ENCODE measurements around the gene C10orf143. TPM values are rescaled to one million over a fixed set of nuclear protein-coding genes. Genes with fewer than 3 reads are reported as not detected.

The C10orf143 gene
- total and polyA plus RNA-seq, 7 experiments from 2014 or later, result 2.6 to 36.5 (median 11.6) TPM

DNA sequence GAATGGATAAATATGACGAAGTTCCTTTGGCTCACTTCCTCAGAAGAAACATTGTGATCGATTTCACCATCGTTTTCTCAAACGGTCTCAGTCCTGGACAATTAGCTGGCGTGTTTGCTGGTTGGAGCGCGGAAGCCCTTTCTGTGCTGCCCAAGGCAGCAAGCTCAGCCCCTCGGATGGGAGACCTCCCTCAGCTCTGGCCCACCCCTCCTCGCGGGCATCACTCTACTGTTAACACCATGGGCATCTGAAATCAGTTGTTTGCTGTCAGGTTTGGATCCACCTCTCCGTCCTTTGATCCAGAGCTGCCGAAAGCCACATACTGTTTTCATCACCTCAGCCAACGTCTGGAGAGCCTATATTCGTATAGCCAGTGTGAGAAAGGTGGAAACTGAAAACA is 68.2 kb downstream of the C10orf143 start:
- no peak overlapping the region for H3K4me3 ChIP-seq (ENCODE audit: low read length)
- H3K27me3 ChIP-seq (ENCODE audit: control insufficient read depth in 2 of 2, insufficient read depth in 2 of 2, low read length in 2 of 2), result peaks cover 0 to 3% of the 10 kb centered on the region in 2 donors
- H3K4me1 Mint-ChIP-seq, result no peaks in the 10 kb centered on the region
- H3K4me3 Mint-ChIP-seq, result no peak overlapping the region
- H3K36me3 Mint-ChIP-seq, result no peaks in the 10 kb centered on the region
- CTCF ChIA-PET, result no interaction called here
- ATAC-seq, result no peak
- DNase-seq, result peak in 1 of 9 donors; percentile 7
- H3K9me3 Mint-ChIP-seq, result no peaks in the 10 kb centered on the region
- H3K27ac ChIP-seq (ENCODE audit: low read depth, low read length), result no peak overlapping the region
- peaks cover 5 to 24% (median 16%) of the 10 kb centered on the region in 5 donors for H3K27me3 Mint-ChIP-seq
- H3K9me3 ChIP-seq (ENCODE audit: control insufficient read depth in 2 of 3, low read length in 3 of 3), result no peaks in the 10 kb centered on the region
- H3K36me3 ChIP-seq (ENCODE audit: control insufficient read depth in 2 of 3, insufficient read depth in 3 of 3, low read length in 3 of 3), result no peaks in the 10 kb centered on the region
- no peaks in the 10 kb centered on the region for H3K4me1 ChIP-seq (ENCODE audit: control insufficient read depth in 2 of 2, insufficient read depth in 2 of 2, low read length in 2 of 2)
- no peak overlapping the region for H3K27ac Mint-ChIP-seq
- intact Hi-C loops (cut with micrococcal nuclease), result no loop called here
- POLR2A ChIA-PET, result no interaction called here

DNA sequence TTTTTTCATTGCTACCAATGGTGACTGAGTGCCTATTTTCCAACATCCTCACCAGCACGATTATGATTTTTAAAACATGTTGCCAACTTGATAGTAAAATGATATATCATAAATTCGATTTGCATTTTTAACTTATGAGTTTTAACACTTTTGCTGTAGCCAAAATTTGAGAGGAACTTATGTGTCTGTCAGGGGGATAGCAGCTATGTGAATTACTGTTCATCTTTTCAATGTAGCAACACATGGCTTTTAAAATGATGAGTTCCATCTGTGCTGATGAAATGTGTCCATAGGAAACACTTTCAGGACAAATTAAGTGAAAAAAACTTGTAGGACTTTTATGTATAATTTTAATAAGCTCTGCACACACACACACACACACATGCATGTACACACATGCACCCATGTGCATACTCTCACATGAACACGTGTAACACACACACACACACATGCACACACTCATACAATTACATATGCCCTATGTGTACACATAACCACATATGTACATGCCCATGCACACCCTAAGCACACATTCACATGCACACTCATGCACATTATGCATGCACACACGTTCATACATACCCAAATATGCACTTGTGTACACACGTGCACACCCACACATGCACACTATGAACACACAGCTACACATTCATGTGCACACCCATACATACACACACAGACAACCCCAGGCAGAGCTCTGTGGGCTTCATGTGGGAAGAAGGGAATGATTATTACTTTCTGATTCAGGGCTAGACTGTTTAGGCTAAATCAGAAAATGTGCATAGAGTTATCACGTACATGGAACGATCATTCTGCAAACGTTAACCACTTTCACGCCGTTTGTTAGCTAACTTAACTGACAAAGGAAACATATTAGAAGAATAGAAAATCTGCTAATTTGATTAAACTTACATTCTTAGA is 68.9 kb downstream of the C10orf143 start:
- Histone ChIP-seq H3K27ac (ENCODE audit: low read depth, low read length) (no peak overlapping the region), H3K9me3 (ENCODE audit: control insufficient read depth in 2 of 3, low read length in 3 of 3) (no peaks in the 10 kb centered on the region), H3K4me3 (ENCODE audit: low read length) (no peak overlapping the region), H3K36me3 (ENCODE audit: control insufficient read depth in 2 of 3, insufficient read depth in 3 of 3, low read length in 3 of 3) (no peaks in the 10 kb centered on the region), H3K27me3 (ENCODE audit: control insufficient read depth in 2 of 2, insufficient read depth in 2 of 2, low read length in 2 of 2) (peaks cover 0 to 3% of the 10 kb centered on the region in 2 donors), H3K4me1 (ENCODE audit: control insufficient read depth in 2 of 2, insufficient read depth in 2 of 2, low read length in 2 of 2) (no peaks in the 10 kb centered on the region)
- CTCF ChIA-PET, result no interaction called here
- ATAC-seq (no peak), DNase-seq (no peak)
- peaks cover 5 to 26% (median 16%) of the 10 kb centered on the region in 5 donors for H3K27me3 Mint-ChIP-seq
- POLR2A ChIA-PET, result no interaction called here
- H3K4me3 Mint-ChIP-seq, result no peak overlapping the region
- intact Hi-C loops (cut with micrococcal nuclease), result no loop called here
- no peaks in the 10 kb centered on the region for H3K36me3 Mint-ChIP-seq
- H3K4me1 Mint-ChIP-seq, result no peaks in the 10 kb centered on the region
- H3K9me3 Mint-ChIP-seq, result no peaks in the 10 kb centered on the region
- no peak overlapping the region for H3K27ac Mint-ChIP-seq

DNA sequence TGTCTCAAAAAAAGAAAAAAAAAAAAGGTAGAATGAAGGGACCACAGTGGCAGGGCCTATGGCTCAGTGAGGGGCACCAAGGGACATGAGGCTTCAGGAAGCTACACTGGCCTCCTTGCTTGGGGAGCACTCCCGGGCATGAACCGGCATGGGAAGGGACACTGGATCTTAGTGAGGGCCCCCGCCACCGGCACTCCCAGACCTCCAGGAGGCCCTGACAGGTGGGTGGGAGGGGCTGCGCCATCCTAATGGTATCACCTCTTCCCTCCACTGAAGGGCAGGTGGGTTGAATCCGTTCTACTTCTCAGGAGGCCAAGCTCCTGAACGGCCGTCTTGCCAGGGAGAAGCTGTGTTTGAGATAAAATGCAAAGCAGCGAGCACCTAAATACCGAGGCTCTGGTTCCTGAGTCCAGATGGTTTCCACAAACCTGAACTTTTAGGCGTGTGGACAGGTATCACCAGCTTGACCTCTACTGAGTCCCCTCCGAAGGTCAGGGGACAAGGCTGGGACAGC is 69.8 kb downstream of the C10orf143 start:
- ATAC-seq, result no peak
- peaks cover 0 to 3% of the 10 kb centered on the region in 2 donors for H3K27me3 ChIP-seq (ENCODE audit: control insufficient read depth in 2 of 2, insufficient read depth in 2 of 2, low read length in 2 of 2)
- ChIA-PET POLR2A (no interaction called here), CTCF (no interaction called here)
- Mint-ChIP-seq H3K4me3 (no peak overlapping the region), H3K27me3 (peaks cover 5 to 31% (median 16%) of the 10 kb centered on the region in 5 donors), H3K4me1 (no peaks in the 10 kb centered on the region), H3K27ac (no peak overlapping the region), H3K9me3 (peaks cover 0 to under 1% (median 0%) of the 10 kb centered on the region in 11 donors), H3K36me3 (no peaks in the 10 kb centered on the region)
- H3K4me3 ChIP-seq (ENCODE audit: low read length), result no peak overlapping the region
- H3K27ac ChIP-seq (ENCODE audit: low read depth, low read length), result no peak overlapping the region
- H3K36me3 ChIP-seq (ENCODE audit: control insufficient read depth in 2 of 3, insufficient read depth in 3 of 3, low read length in 3 of 3), result no peaks in the 10 kb centered on the region
- DNase-seq, result peak in 1 of 9 donors; percentile 16
- H3K4me1 ChIP-seq (ENCODE audit: control insufficient read depth in 2 of 2, insufficient read depth in 2 of 2, low read length in 2 of 2), result no peaks in the 10 kb centered on the region
- intact Hi-C loops (cut with micrococcal nuclease), result no loop called here
- H3K9me3 ChIP-seq (ENCODE audit: control insufficient read depth in 2 of 3, low read length in 3 of 3), result no peaks in the 10 kb centered on the region

DNA sequence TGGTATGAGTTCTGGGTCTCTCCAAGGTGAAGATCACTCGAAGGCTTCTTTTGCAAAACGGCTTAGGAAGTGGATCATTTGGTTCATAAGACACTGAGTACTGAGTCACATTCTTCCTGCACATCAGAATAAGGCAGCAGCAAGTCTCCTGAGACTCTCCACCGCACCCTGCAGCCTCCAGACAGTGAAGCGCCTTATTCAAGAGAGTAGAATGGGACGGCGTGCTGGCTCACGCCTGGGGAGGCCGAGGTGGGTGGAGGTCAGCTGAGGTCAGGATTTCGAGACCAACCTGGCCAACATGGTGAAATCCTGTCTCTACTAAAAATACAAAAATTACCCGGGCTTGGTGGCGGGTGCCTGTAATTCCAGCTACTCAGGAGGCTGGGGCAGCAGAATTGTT is 70.3 kb downstream of the C10orf143 start:
- peaks cover 0 to 3% (median 0%) of the 10 kb centered on the region in 11 donors for H3K9me3 Mint-ChIP-seq
- no peak overlapping the region for H3K27ac Mint-ChIP-seq
- no peaks in the 10 kb centered on the region for H3K4me1 ChIP-seq (ENCODE audit: control insufficient read depth in 2 of 2, insufficient read depth in 2 of 2, low read length in 2 of 2)
- no peak overlapping the region for H3K4me3 Mint-ChIP-seq
- DNase-seq (peak in 1 of 9 donors; percentile 13), ATAC-seq (no peak)
- ChIA-PET CTCF (no interaction called here), POLR2A (no interaction called here)
- peaks cover 5 to 29% (median 16%) of the 10 kb centered on the region in 5 donors for H3K27me3 Mint-ChIP-seq
- H3K36me3 ChIP-seq (ENCODE audit: control insufficient read depth in 2 of 3, insufficient read depth in 3 of 3, low read length in 3 of 3), result no peaks in the 10 kb centered on the region
- H3K36me3 Mint-ChIP-seq, result no peaks in the 10 kb centered on the region
- H3K4me3 ChIP-seq (ENCODE audit: low read length), result no peak overlapping the region
- H3K9me3 ChIP-seq (ENCODE audit: control insufficient read depth in 2 of 3, low read length in 3 of 3), result no peaks in the 10 kb centered on the region
- H3K27ac ChIP-seq (ENCODE audit: low read depth, low read length), result no peak overlapping the region
- H3K4me1 Mint-ChIP-seq, result no peaks in the 10 kb centered on the region
- peaks cover 0 to 3% of the 10 kb centered on the region in 2 donors for H3K27me3 ChIP-seq (ENCODE audit: control insufficient read depth in 2 of 2, insufficient read depth in 2 of 2, low read length in 2 of 2)
- intact Hi-C loops (cut with micrococcal nuclease), result no loop called here

DNA sequence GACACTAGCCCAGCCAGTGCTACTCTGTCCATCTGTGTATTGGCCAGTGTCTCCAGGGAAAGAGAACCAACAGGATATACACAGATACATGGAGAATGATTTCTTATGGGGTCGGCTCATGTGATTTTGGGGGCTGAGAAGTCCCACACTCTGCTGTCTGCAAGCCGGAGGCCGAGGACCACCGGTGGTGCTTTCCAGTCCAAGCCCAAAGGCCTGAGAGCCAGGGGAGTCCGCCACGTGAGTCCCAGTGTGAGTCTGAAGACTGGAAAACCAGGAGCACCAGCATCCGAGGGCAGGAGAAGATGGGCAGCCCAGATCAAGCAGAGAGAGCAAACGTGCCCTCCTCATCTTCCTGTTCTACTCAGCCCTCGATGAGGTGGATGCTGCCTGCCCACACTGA is 71.5 kb downstream of the C10orf143 start:
- DNase-seq (no peak), ATAC-seq (no peak)
- Mint-ChIP-seq H3K27me3 (peaks cover 9 to 26% (median 20%) of the 10 kb centered on the region in 5 donors), H3K36me3 (no peaks in the 10 kb centered on the region), H3K4me1 (no peaks in the 10 kb centered on the region), H3K27ac (no peak overlapping the region), H3K4me3 (no peak overlapping the region), H3K9me3 (peaks cover 0 to 3% (median 0%) of the 10 kb centered on the region in 11 donors)
- Histone ChIP-seq H3K4me3 (ENCODE audit: low read length) (no peak overlapping the region), H3K27me3 (ENCODE audit: control insufficient read depth in 2 of 2, insufficient read depth in 2 of 2, low read length in 2 of 2) (peaks cover 0 to 2% of the 10 kb centered on the region in 2 donors), H3K27ac (ENCODE audit: low read depth, low read length) (no peak overlapping the region), H3K9me3 (ENCODE audit: control insufficient read depth in 2 of 3, low read length in 3 of 3) (no peaks in the 10 kb centered on the region), H3K36me3 (ENCODE audit: control insufficient read depth in 2 of 3, insufficient read depth in 3 of 3, low read length in 3 of 3) (no peaks in the 10 kb centered on the region), H3K4me1 (ENCODE audit: control insufficient read depth in 2 of 2, insufficient read depth in 2 of 2, low read length in 2 of 2) (no peaks in the 10 kb centered on the region)
- intact Hi-C loops (cut with micrococcal nuclease), result no loop called here
- ChIA-PET CTCF (interaction anchor here (0.5 kb wide), 1 partner anchor 71 kb away, joined by 3 read pairs; no protein-coding TSS in a partner anchor), POLR2A (no interaction called here)

DNA sequence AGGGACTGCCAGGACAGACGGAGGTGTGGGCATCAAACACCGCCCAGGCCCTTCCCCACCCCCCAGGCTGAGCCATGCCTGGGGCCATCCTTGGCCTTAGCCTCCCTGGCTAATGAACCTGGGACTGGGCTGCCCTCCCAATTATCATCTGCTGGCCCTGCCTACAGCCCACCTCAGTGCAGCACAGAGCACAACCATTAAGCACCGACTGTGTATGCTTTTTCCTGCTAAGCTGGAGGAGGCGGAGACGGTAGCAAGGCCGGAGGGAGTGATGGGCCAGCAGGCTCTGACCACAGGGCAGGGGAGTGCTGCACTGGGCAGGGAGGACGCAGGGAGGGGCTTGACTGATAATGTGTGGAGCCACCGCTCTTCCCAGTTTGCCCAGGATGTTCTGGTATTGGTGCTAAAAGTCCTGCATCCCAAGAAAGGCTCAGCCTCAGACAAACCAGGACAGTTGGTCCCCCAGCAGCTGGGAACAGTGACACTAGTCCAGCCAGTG is 72.0 kb downstream of the C10orf143 start:
- H3K9me3 Mint-ChIP-seq, result peaks cover 0 to 3% (median 0%) of the 10 kb centered on the region in 11 donors
- no peak overlapping the region for H3K4me3 ChIP-seq (ENCODE audit: low read length)
- H3K4me3 Mint-ChIP-seq, result no peak overlapping the region
- no peak for ATAC-seq
- H3K27ac Mint-ChIP-seq, result no peak overlapping the region
- no peaks in the 10 kb centered on the region for H3K9me3 ChIP-seq (ENCODE audit: control insufficient read depth in 2 of 3, low read length in 3 of 3)
- H3K27ac ChIP-seq (ENCODE audit: low read depth, low read length), result no peak overlapping the region
- intact Hi-C loops (cut with micrococcal nuclease), result no loop called here
- peak in 1 of 9 donors; percentile 3 for DNase-seq
- ChIA-PET CTCF (no interaction called here), POLR2A (no interaction called here)
- no peaks in the 10 kb centered on the region for H3K36me3 Mint-ChIP-seq
- peaks cover 5 to 26% (median 15%) of the 10 kb centered on the region in 5 donors for H3K27me3 Mint-ChIP-seq
- no peaks in the 10 kb centered on the region for H3K4me1 ChIP-seq (ENCODE audit: control insufficient read depth in 2 of 2, insufficient read depth in 2 of 2, low read length in 2 of 2)
- no peaks in the 10 kb centered on the region for H3K27me3 ChIP-seq (ENCODE audit: control insufficient read depth in 2 of 2, insufficient read depth in 2 of 2, low read length in 2 of 2)
- H3K36me3 ChIP-seq (ENCODE audit: control insufficient read depth in 2 of 3, insufficient read depth in 3 of 3, low read length in 3 of 3), result no peaks in the 10 kb centered on the region
- H3K4me1 Mint-ChIP-seq, result no peaks in the 10 kb centered on the region
